ENCODE data around the gene NAT14. TPM values are rescaled to one million over a fixed set of nuclear protein-coding genes. Genes with fewer than 3 reads are reported as not detected.

NAT14 gene
- polyA plus RNA-seq, 2 of the 4 experiments (the other 2 are of a cell fraction), result 16.8 to 50.3 TPM

- no peak for TF ChIP-seq E2F6 (IDR thresholded peaks at IDR 0.05; ENCODE audit: borderline replicate concordance, low read depth)
- TF ChIP-seq RFX5 (IDR thresholded peaks at IDR 0.05), result no peak
- TF ChIP-seq EHMT2 (IDR thresholded peaks at IDR 0.05; ENCODE audit: low read depth), result no peak
- TF ChIP-seq RCOR1 (IDR thresholded peaks at IDR 0.05; ENCODE audit: low read depth, low read length), result no peak
- TF ChIP-seq MAX (IDR thresholded peaks at IDR 0.05), result no peak
- TF ChIP-seq NR3C1 (IDR thresholded peaks at IDR 0.05), result no peak
- no peak for TF ChIP-seq EHF (CRISPR knock-in tag; IDR thresholded peaks at IDR 0.05)
- TF ChIP-seq CBX2 (IDR thresholded peaks at IDR 0.05; ENCODE audit: borderline replicate concordance, low read depth), result no peak
- TF ChIP-seq USF2 (IDR thresholded peaks at IDR 0.05), result no peak
- TF ChIP-seq ZSCAN20 (CRISPR knock-in tag; IDR thresholded peaks at IDR 0.05), result no peak
- TF ChIP-seq FOSB (CRISPR knock-in tag; IDR thresholded peaks at IDR 0.05), result no peak
- no peak for TF ChIP-seq RAD21 (conservative IDR thresholded peaks at IDR 0.05 in 1 of 2, IDR thresholded peaks at IDR 0.05 in 1 of 2)
- TF ChIP-seq FOXS1 (CRISPR knock-in tag; IDR thresholded peaks at IDR 0.05), result no peak
- H3K4me2 ChIP-seq, result no peak overlapping the region
- no peak overlapping the region for H3K27ac ChIP-seq
- FAIRE-seq (no peak), ATAC-seq (no peak), DNase-seq (ENCODE audit: low read depth in 1 of 2, low spot score in 1 of 2) (no peak)
- 63% methylated on average over 21 of the region's 21 CpGs for WGBS (ENCODE audit: missing lambda C conversion rate)
- H3K4me1 ChIP-seq, result peaks cover 21% of the 10 kb centered on the region
- ChIA-PET POLR2A (interaction anchor here (1.2 kb wide), 1 partner anchor 35 kb away, joined by 4 read pairs; no protein-coding TSS in a partner anchor), CTCF (interaction anchor here (0.6 to 2.6 kb wide), 4 partner anchors 12 to 300 kb away, joined by 4 to 11 read pairs (median 6); no protein-coding TSS in a partner anchor)
- no peaks in the 10 kb centered on the region for H3K9me3 ChIP-seq
- H3K4me3 ChIP-seq, result no peak overlapping the region
These were observed 43.7 kb upstream of the NAT14 start for GRCh38 chr19:55441319-55441691.

GRCh38 chr19:55441692-55442321 lies 43.2 kb upstream of the NAT14 start:
- DNase-seq (ENCODE audit: low read depth in 1 of 2, low spot score in 1 of 2), result no peak
- no peak for FAIRE-seq
- ATAC-seq, result no peak
- Histone ChIP-seq H3K9me3 (no peaks in the 10 kb centered on the region), H3K27ac (no peak overlapping the region), H3K4me3 (peak overlapping the region; percentile 35; the same call in 2 of the 3 replicates), H3K4me1 (peaks cover 21% of the 10 kb centered on the region), H3K4me2 (peak overlapping the region; percentile 89)
- 23% methylated on average over 32 of the region's 39 CpGs for WGBS (ENCODE audit: missing lambda C conversion rate)
- ChIA-PET POLR2A (interaction anchor here (0.6 to 1.2 kb wide), 3 partner anchors 34 to 35 kb away, joined by 3 to 6 read pairs (median 4); no protein-coding TSS in a partner anchor), CTCF (interaction anchor here (1.1 to 2.6 kb wide), 5 partner anchors 12 to 301 kb away, joined by 3 to 11 read pairs (median 4); no protein-coding TSS in a partner anchor)
- no peak for TF ChIP-seq CBX8 (IDR thresholded peaks at IDR 0.05)
- no peak for TF ChIP-seq HOXB5 (CRISPR knock-in tag; IDR thresholded peaks at IDR 0.05)
- TF ChIP-seq CHD2 (IDR thresholded peaks at IDR 0.05; ENCODE audit: low read length, partially characterized antibody), result no peak
- TF ChIP-seq HOXA7 (CRISPR knock-in tag; IDR thresholded peaks at IDR 0.05), result no peak

- peaks cover 20% of the 10 kb centered on the region for H3K4me1 ChIP-seq
- DNase-seq (ENCODE audit: low read depth in 1 of 2, low spot score in 1 of 2), result no peak
- H3K4me2 ChIP-seq, result peak overlapping the region; percentile 89
- no peak for FAIRE-seq
- H3K9me3 ChIP-seq, result no peaks in the 10 kb centered on the region
- POLR2A ChIA-PET, result interaction anchor here (0.6 to 1.2 kb wide), 3 partner anchors 34 to 35 kb away, joined by 3 to 6 read pairs (median 4); no protein-coding TSS in a partner anchor
- H3K4me3 ChIP-seq, result peak overlapping the region; percentile 35; the same call in 2 of the 3 replicates
- no peak for TF ChIP-seq CTCF (IDR thresholded peaks at IDR 0.05)
- TF ChIP-seq EP300 (IDR thresholded peaks at IDR 0.05), result no peak
- no peak for TF ChIP-seq ELK1 (IDR thresholded peaks at IDR 0.05; ENCODE audit: low read depth, low read length)
- TF ChIP-seq RARB (CRISPR knock-in tag; IDR thresholded peaks at IDR 0.05), result no peak
- TF ChIP-seq HEYL (CRISPR knock-in tag; IDR thresholded peaks at IDR 0.05), result no peak
- TF ChIP-seq CBX8 (IDR thresholded peaks at IDR 0.05), result no peak
- TF ChIP-seq BCL3 (IDR thresholded peaks at IDR 0.05), result no peak
- no peak for TF ChIP-seq MYC (IDR thresholded peaks at IDR 0.05; ENCODE audit: borderline replicate concordance, low read length)
- no peak for TF ChIP-seq HOXB5 (CRISPR knock-in tag; IDR thresholded peaks at IDR 0.05)
- TF ChIP-seq MAZ (IDR thresholded peaks at IDR 0.05; ENCODE audit: borderline replicate concordance, low read depth, low read length), result no peak
- TF ChIP-seq NFE2L2 (conservative IDR thresholded peaks at IDR 0.05; ENCODE audit: low read length), result no peak
- no peak overlapping the region for H3K27ac ChIP-seq
- peak in 1 of 2 experiments; percentile 25; a peak in 1 of 6 replicates for ATAC-seq
- WGBS (ENCODE audit: missing lambda C conversion rate), result 2% methylated on average over 10 of the region's 72 CpGs
- CTCF ChIA-PET, result interaction anchor here (1.0 to 2.6 kb wide), 7 partner anchors 11 to 301 kb away, joined by 3 to 11 read pairs (median 4); partner anchors contain the start of gene KMT5C
These were observed 42.5 kb upstream of the NAT14 start for GRCh38 chr19:55442372-55442961.
